HG03469 (cell line): ENCODE results near the gene EFCAB8.

Source experiments
- ATAC-seq: cut with Tn5 transposase; IDR thresholded peaks from one replicate; pipeline ENCODE4 v1.9.1; 2021; ENCODE audit warnings: mild to moderate bottlenecking, moderate library complexity, moderate number of reproducible peaks; ENCODE audit not compliant: unreplicated experiment

Gene EFCAB8

GRCh38 chr20:33005908-33006775 is 147.4 kb downstream of the EFCAB8 start:
- ATAC-seq = no peak

- no peak for ATAC-seq
These were observed 148.2 kb downstream of the EFCAB8 start for GRCh38 chr20:33006776-33007375.

- ATAC-seq = no peak
These were observed 148.9 kb downstream of the EFCAB8 start, which contains the start of gene BPIFB2 for GRCh38 chr20:33007376-33008335. TSS of gene BPIFB2 (plus strand) at chr20:33007704. CDS start at chr20:33008575, 871 bp downstream.

GRCh38 chr20:33008336-33009213 is 149.9 kb downstream of the EFCAB8 start:
- ATAC-seq = no peak

GRCh38 chr20:33009214-33010132 is 150.8 kb downstream of the EFCAB8 start:
- no peak for ATAC-seq

- no peak for ATAC-seq
These were observed 151.4 kb downstream of the EFCAB8 start for GRCh38 chr20:33010133-33010504.

GRCh38 chr20:33010674-33011449 is 152.1 kb downstream of the EFCAB8 start:
- no peak for ATAC-seq
